AG09309 (cell line): ENCODE results near the gene STIM1.

Source experiments
- DNase-seq: peaks from one replicate; pipeline ENCODE4 v3.0.0-alpha.2; 2010; ENCODE audit warnings: low read depth
- H3K4me3 ChIP-seq: 2 replicates; pipeline ENCODE4 v1.5.1; 2011; ENCODE audit warnings: mild to moderate bottlenecking, low read depth, low read length, moderate library complexity; ENCODE audit not compliant: control insufficient read depth
- CTCF ChIP-seq: IDR thresholded peaks from 2 replicates; pipeline ENCODE4 v1.5.1; 2011; ENCODE audit warnings: mild to moderate bottlenecking, low read depth, low read length, inconsistent platforms; ENCODE audit not compliant: insufficient read depth, control insufficient read depth; ENCODE audit errors: missing control alignments

The STIM1 gene

GRCh38 chr11:4074266-4074665 is 218.8 kb downstream of the STIM1 start:
- no peak for TF ChIP-seq CTCF
- H3K4me3 ChIP-seq = no peak overlapping the region
- no peak for DNase-seq

GRCh38 chr11:4076774-4077173 is 221.3 kb downstream of the STIM1 start:
- H3K4me3 ChIP-seq = no peak overlapping the region
- no peak for DNase-seq
- no peak for TF ChIP-seq CTCF

GRCh38 chr11:4083198-4083597 is 227.7 kb downstream of the STIM1 start:
- TF ChIP-seq CTCF = no peak
- H3K4me3 ChIP-seq = no peak overlapping the region
- DNase-seq = no peak

GRCh38 chr11:4084406-4085125 is 229.1 kb downstream of the STIM1 start:
- H3K4me3 ChIP-seq = no peak overlapping the region
- no peak for DNase-seq
- TF ChIP-seq CTCF = no peak

- no peak for TF ChIP-seq CTCF
- no peak for DNase-seq
- H3K4me3 ChIP-seq = no peak overlapping the region
Measured at GRCh38 chr11:4085575-4085974, 230.1 kb downstream of the STIM1 start.

- DNase-seq = no peak
- H3K4me3 ChIP-seq = no peak overlapping the region
- no peak for TF ChIP-seq CTCF
Measured at GRCh38 chr11:4086575-4087353, 231.3 kb downstream of the STIM1 start.
